Left hindlimb (tissue), 1 donor: ENCODE data around the gene RTN4.

Experiments
- DNase-seq: peaks from one replicate; pipeline ENCODE4 v3.0.0-alpha.2; 2018

Gene RTN4

DNA sequence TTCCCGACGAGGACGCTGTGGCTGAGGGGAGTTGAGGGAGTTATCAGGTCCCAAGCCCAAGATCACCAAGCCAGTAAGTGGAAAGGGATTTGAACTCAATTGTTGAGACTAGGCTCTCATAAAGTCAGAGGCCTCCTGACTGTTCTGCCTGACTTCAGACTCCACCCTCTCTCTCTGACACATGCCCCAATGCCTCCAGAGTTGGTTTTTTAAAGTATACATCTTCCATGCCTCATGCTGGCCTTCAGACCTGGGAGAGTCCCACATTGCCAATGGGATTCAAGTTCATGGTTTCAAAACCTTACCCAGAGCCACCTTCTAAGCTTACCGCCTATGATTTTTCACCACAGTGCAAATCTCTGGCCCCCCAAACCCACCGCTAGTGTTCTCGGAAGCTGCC, 100.8 kb downstream of the RTN4 start:
- no peak for DNase-seq

DNA sequence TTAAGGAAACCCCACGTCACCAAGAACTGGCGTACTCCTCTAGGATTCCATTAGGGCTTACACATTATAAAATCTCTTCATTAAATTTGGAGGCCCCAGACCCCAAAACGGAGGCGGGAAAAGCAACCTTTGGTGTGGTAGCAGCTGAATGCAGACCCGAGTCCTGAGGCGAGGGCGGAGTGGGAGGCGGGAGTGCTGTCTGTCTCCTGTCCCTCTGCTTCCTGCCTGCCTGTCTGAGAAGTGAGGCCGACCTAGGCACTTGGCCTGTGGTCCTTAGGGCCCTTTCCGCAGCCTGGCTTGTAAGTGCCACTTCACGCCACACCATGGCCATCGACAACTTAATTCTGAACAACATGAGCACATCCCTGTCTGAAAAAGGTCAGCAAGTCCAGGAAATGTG, 102.1 kb downstream of the RTN4 start:
- no peak for DNase-seq

DNA sequence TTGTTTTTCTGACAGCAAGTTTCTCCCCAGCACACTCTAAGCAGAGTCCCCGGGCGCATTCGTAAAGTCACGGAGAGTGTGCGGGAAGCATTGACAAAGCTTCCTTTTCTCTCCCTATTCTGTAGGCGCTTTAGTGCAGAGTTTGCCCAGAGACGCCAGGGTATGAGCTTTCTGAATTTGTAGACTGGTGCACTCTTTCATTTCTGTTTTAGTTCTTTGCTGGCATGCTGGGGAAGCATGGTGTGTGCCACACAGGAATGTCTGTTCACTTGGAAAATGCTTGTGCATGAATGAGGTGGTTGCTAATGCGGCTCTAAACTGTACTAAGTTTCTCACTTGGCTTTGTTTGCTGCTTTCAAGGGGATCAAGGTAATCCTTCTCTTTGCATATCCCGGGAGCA, 102.6 kb downstream of the RTN4 start:
- no peak for DNase-seq

DNA sequence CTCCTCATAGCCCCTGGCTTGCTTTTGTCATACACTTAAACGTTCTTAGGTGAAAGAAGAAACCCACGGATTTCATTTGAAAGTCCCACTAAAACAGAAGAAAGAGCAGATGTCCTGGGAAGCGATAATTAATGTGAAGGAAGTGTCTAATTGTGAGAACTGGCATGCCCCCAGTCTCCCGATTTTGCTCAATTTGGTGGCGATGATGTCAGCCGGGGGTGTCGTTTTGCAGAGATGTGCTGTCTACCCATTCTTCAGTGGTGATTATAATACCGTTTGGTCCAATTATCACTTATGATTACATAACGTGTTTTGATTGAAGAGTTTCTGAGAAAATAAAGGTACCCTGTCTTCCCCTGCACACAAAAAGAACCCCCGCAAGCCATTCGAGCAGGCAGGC, 103.1 kb downstream of the RTN4 start:
- no peak for DNase-seq

GRCh38 chr2:54946220-54946805, 103.9 kb downstream of the RTN4 start:
- no peak for DNase-seq

GRCh38 chr2:54945391-54946219, 104.6 kb downstream of the RTN4 start:
- DNase-seq = no peak

DNA sequence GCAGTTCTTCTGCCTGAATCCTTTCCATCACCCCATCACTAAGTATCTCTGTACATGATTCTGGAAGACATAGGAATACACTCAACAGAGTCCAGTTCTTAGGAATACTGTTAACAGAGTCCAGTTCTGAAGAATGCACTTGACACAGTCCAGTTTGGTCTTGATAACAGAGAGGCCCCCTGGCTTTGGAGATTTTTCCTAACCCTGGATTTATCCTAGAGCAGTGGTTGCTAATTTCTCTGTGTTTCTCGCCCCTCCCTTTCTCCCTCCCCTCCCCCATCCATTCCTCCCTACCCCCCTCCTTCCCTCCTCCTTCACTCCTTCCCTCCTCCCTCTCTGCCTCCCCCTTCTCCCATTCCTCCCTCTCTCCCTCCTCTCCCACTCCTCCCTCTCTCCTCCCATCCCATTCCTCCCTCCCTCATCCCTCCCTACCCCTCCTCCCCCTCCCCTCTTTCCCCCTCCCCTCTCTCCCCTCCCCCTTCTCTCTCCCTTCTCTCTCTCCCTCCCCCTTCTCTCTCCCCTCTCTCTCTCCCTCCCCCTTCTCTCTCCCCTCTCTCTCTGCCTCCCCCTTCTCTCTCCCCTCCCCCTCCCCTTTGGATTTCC, 105.4 kb downstream of the RTN4 start:
- DNase-seq = no peak

- no peak for DNase-seq
These were observed 107.9 kb downstream of the RTN4 start for GRCh38 chr2:54942373-54942772.

DNA sequence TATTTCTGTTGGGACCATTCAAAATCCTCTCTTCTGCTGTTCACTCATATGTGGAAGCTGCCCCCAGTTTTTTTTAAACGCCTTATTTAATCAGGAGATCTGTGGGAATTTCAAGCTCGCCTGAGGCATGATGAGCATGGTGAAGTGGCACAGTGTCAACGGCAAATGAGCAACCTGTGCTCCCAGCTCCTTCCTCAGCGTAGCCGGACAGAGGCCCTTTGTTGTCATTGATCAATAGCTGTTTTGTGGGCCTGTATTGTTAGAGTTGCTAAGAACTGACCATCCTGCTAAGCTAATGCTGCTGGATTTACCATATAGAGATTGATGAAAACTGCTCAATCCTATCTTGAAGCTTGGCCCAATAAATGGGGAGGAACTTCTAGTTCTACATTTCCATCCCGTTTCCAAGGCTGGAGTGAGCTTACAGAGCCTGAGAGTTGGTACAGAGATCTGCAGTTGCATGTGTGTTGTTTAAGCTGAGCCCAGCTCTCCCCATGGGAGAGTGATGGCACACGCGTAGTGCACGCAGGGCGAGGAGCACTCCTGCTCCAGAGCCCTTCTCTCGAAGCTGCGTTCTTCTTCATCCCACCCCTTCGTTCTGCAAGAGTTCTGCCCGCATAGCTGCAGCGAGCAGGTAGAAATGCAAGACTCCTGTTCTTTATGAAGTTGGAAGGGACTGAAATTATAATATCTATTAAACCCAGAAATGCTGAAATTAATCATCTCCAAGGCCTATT, 108.8 kb downstream of the RTN4 start:
- no peak for DNase-seq

GRCh38 chr2:54940723-54941122, 109.5 kb downstream of the RTN4 start:
- DNase-seq = no peak

GRCh38 chr2:54939446-54940118, 110.7 kb downstream of the RTN4 start:
- DNase-seq = no peak

GRCh38 chr2:54936766-54937165, 113.5 kb downstream of the RTN4 start:
- DNase-seq = no peak

DNA sequence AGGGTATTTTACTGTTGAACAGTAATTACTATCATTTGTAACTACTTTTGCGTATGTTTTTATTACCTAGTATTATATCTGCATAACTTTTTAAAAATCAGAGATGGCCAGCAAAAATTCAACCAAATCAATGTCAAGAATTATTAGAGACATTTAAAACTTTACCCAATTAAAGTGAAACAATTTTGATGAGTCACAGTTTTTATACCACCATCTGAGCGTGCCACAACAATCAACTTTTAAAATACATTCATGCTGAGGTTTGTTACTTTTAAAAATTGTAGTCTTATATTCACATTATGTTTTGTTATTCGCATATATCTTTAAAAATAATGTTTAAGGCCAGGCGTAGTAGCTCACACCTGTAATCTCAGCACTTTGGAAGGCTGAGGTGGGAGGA, 114.9 kb downstream of the RTN4 start:
- DNase-seq = no peak

- no peak for DNase-seq
These were observed 118.8 kb downstream of the RTN4 start for GRCh38 chr2:54931473-54931872.

DNA sequence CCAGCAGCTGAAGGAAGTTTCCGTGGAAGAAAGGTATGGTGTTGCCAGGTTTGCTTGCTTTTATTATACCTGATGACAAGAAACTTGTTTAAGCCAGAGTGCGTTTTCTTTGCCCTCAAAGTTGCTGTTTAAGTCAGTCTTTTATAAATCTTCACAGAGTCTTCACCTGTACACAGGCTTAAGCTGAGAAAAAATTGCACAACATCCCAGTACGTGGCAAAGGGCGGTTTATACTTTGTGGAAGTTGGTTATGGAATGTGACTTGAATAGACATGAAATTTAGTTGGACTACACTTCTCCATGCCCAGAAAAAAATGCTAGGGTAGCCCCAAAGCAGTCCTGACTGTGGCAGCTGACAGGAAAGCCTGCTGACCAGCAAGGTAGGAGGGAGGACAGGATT, 121.5 kb downstream of the RTN4 start:
- DNase-seq = no peak

- DNase-seq = no peak
These were observed 122.3 kb downstream of the RTN4 start for GRCh38 chr2:54927751-54928615.

- DNase-seq = no peak
These were observed 123.0 kb downstream of the RTN4 start for GRCh38 chr2:54927085-54927750.

- no peak for DNase-seq
These were observed 125.2 kb downstream of the RTN4 start for GRCh38 chr2:54925022-54925421.

- DNase-seq = no peak
These were observed 126.1 kb downstream of the RTN4 start for GRCh38 chr2:54924121-54924520.
